ENCODE data around the gene ATG16L1. TPM values are rescaled to one million over a fixed set of nuclear protein-coding genes. Genes with fewer than 3 reads are reported as not detected.

ATG16L1 gene
- total RNA-seq, 4 donors from 2014 or later: 12.3 to 38.0 (median 22.8) TPM

GRCh38 chr2:233225230-233226068, 26.0 kb upstream of the ATG16L1 start:
- H3K4me1 ChIP-seq: no peaks in the 10 kb centered on the region
- WGBS, 2 donors: 76 to 79% methylated on average over 5 of the region's 5 CpGs
- no peak overlapping the region for H3K4me3 ChIP-seq
- DNase-seq: no peak
- H3K27me3 ChIP-seq: no peaks in the 10 kb centered on the region
- H3K27ac ChIP-seq: no peak overlapping the region
- no peaks in the 10 kb centered on the region for H3K36me3 ChIP-seq
- H3K9me3 ChIP-seq: no peaks in the 10 kb centered on the region
- TF ChIP-seq, protein P1, sequence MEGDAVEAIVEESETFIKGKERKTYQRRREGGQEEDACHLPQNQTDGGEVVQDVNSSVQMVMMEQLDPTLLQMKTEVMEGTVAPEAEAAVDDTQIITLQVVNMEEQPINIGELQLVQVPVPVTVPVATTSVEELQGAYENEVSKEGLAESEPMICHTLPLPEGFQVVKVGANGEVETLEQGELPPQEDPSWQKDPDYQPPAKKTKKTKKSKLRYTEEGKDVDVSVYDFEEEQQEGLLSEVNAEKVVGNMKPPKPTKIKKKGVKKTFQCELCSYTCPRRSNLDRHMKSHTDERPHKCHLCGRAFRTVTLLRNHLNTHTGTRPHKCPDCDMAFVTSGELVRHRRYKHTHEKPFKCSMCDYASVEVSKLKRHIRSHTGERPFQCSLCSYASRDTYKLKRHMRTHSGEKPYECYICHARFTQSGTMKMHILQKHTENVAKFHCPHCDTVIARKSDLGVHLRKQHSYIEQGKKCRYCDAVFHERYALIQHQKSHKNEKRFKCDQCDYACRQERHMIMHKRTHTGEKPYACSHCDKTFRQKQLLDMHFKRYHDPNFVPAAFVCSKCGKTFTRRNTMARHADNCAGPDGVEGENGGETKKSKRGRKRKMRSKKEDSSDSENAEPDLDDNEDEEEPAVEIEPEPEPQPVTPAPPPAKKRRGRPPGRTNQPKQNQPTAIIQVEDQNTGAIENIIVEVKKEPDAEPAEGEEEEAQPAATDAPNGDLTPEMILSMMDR (IDR thresholded peaks at IDR 0.05): no peak
- TF ChIP-seq POLR2A (IDR thresholded peaks at IDR 0.05): no peak
- intact Hi-C loops (cut with DNase I): no loop called here

DNA sequence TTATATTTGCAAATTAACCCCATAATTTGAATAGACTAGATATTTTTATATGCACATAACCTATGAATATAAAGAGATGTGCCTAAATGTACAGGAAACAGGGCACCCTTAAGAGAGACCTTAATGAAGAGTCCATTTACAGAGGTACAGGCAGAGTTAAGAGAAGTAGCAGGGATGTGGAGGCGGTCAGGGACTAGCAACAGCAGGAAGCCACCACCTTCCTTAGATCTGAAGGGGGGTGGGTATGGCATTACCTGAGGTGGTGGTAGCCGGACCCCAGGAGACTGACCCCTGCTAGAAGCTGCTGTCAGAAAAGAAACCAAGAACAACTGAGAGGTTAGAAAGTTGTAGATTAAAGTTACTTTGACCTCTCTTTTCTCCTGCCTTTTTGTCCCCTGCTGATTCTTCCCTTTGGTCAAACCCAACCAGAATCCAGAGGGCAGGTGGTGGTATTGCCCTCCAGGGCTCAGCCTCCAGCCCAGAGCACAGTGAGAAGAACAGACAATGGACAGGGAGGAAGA, 24.9 kb upstream of the ATG16L1 start:
- Histone ChIP-seq H3K4me3 (no peak overlapping the region), H3K36me3 (no peaks in the 10 kb centered on the region), H3K27me3 (no peaks in the 10 kb centered on the region), H3K4me1 (no peaks in the 10 kb centered on the region), H3K27ac (no peak overlapping the region), H3K9me3 (no peaks in the 10 kb centered on the region)
- intact Hi-C loops (cut with DNase I): no loop called here
- DNase-seq: no peak
- no peak for TF ChIP-seq POLR2A (IDR thresholded peaks at IDR 0.05)
- TF ChIP-seq, protein P1 (IDR thresholded peaks at IDR 0.05): no peak
- 76 to 91% methylated on average over 2 of the region's 2 CpGs for WGBS, 2 donors

DNA sequence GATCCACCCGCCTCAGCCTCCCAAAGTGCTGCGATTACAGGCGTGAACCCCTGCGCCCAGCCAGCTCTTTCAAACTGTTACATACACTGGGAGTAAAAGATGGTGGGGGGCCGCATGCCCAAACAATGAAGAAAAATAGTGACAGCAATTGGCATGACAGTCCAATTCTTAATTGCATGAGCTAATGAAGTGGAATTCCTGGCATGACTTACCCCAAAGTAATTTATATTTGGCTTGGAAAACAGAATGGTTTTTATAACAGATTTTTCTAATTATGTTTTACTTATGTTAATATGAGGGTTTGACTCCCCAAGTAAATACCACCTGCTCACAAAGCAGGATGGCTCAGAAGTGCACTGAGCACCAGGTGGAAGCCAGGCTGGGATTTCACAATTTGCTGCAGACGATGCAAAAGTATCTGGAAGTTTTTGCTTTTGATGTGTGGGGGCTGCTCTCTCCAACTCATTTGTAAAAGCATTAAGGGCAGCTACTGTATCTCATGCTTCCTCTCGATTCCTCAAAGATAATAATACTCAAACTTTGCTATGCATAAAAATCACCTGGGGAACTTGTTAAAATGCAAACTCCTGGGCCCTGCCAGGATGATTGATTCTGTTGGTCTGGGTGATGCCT, 24.0 kb upstream of the ATG16L1 start:
- H3K27me3 ChIP-seq: no peaks in the 10 kb centered on the region
- WGBS, 2 donors: 87 to 88% methylated on average over 7 of the region's 7 CpGs
- H3K27ac ChIP-seq: no peak overlapping the region
- DNase-seq: no peak
- no peaks in the 10 kb centered on the region for H3K4me1 ChIP-seq
- TF ChIP-seq, protein P1 (IDR thresholded peaks at IDR 0.05): no peak
- no peak for TF ChIP-seq POLR2A (IDR thresholded peaks at IDR 0.05)
- no peaks in the 10 kb centered on the region for H3K36me3 ChIP-seq
- intact Hi-C loops (cut with DNase I): no loop called here
- no peak overlapping the region for H3K4me3 ChIP-seq
- H3K9me3 ChIP-seq: no peaks in the 10 kb centered on the region

GRCh38 chr2:233228376-233228775, 23.1 kb upstream of the ATG16L1 start:
- Histone ChIP-seq H3K4me1 (no peaks in the 10 kb centered on the region), H3K4me3 (no peak overlapping the region), H3K27me3 (no peaks in the 10 kb centered on the region), H3K36me3 (no peaks in the 10 kb centered on the region), H3K9me3 (no peaks in the 10 kb centered on the region), H3K27ac (no peak overlapping the region)
- 67 to 75% methylated on average over 3 of the region's 3 CpGs for WGBS, 2 donors
- intact Hi-C loops (cut with DNase I): no loop called here
- DNase-seq: no peak
- TF ChIP-seq, protein P1 (IDR thresholded peaks at IDR 0.05): no peak
- no peak for TF ChIP-seq POLR2A (IDR thresholded peaks at IDR 0.05)

DNA sequence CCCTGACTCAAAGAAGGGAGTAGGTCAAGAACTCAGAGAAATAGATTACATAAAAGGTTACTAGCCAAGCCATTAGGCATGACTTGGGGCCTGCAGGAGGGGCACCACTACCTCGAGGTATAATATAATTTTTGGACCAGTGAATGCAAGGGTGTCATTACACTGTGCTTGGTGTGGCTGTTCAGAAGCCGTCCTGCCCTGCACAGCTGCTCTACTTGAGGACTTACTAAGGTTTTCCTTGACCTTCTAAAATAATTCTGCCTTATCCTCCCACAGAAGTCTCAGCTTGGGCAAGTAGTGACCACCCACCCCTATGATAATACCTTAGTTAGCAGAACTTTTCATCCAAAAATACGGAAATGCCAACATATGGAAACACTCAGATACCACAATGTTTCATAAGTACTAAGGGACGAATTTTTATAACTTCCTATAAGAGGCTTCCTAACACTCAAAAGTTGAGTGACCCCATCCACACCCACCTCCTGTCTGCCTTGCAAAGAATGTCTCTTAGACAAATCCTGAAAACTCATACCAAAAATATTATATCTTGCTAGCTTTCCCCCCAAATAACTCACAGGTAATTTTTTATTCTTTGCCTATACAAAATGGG, 17.7 kb upstream of the ATG16L1 start:
- Histone ChIP-seq H3K27me3 (no peaks in the 10 kb centered on the region), H3K4me3 (no peak overlapping the region), H3K36me3 (no peaks in the 10 kb centered on the region), H3K9me3 (no peaks in the 10 kb centered on the region), H3K27ac (no peak overlapping the region), H3K4me1 (no peaks in the 10 kb centered on the region)
- intact Hi-C loops (cut with DNase I): loop anchor here (10.0 kb wide), 1 partner anchor 199 kb away; the partner anchor contains the start of gene NEU2
- DNase-seq: no peak
- 56 to 61% methylated on average over 4 of the region's 4 CpGs for WGBS, 2 donors
- TF ChIP-seq POLR2A (IDR thresholded peaks at IDR 0.05): no peak
- TF ChIP-seq, protein P1 (IDR thresholded peaks at IDR 0.05): no peak

All from esophagus squamous epithelium (tissue), 5 donors.